Brain microvascular endothelial cell (primary cell): ENCODE results near the gene MYMK.

Experiments used
- DNase-seq: peaks from one replicate; pipeline ENCODE4 v3.0.0-alpha.2; 2020
- H3K27ac ChIP-seq: fragments of 250-450 bp; sonication (Bioruptor Pico); 2 replicates; pipeline ENCODE4 v1.5.1; 2020; ENCODE audit warnings: mild to moderate bottlenecking, moderate library complexity
- H3K27me3 ChIP-seq: fragments of 250-450 bp; sonication (Bioruptor Pico); replicated peaks from 2 replicates; pipeline ENCODE4 v1.5.1; 2020; ENCODE audit warnings: mild to moderate bottlenecking
- H3K36me3 ChIP-seq: fragments of 250-450 bp; sonication (Bioruptor Pico); replicated peaks from 2 replicates; pipeline ENCODE4 v1.5.1; 2020; ENCODE audit warnings: mild to moderate bottlenecking
- H3K4me3 ChIP-seq: 2 replicates; pipeline ENCODE4 v1.5.1; 2011; ENCODE audit warnings: low read depth, mild to moderate bottlenecking, control low read depth, low read length, moderate library complexity
- CTCF ChIP-seq: IDR thresholded peaks from 2 replicates; pipeline ENCODE4 v1.5.1; 2011; ENCODE audit warnings: low read depth, mild to moderate bottlenecking, moderate library complexity, low read length, control low read depth, inconsistent platforms; ENCODE audit errors: missing control alignments
- in situ Hi-C: cut with HindIII; loops from 2 replicates; pipeline ENCODE4 v1.10.0; 2017; ENCODE audit warnings: low sequenced_read_pairs, low pct_ligation_motif_present

The MYMK gene

GRCh38 chr9:133522073-133522910, 2.5 kb downstream of the MYMK start:
- in situ Hi-C loops = no loop called here
- Histone ChIP-seq H3K27ac (no peak overlapping the region), H3K4me3 (no peak overlapping the region), H3K27me3 (no peaks in the 10 kb centered on the region), H3K36me3 (no peaks in the 10 kb centered on the region)
- DNase-seq = no peak
- TF ChIP-seq CTCF = no peak

- no peak overlapping the region for H3K4me3 ChIP-seq
- TF ChIP-seq CTCF = no peak
- in situ Hi-C loops = no loop called here
- no peak for DNase-seq
- H3K27me3 ChIP-seq = no peaks in the 10 kb centered on the region
- H3K36me3 ChIP-seq = no peaks in the 10 kb centered on the region
- H3K27ac ChIP-seq = no peak overlapping the region
These were observed 3.4 kb downstream of the MYMK start for GRCh38 chr9:133521122-133522072.

- H3K27me3 ChIP-seq = no peaks in the 10 kb centered on the region
- no peak for DNase-seq
- no peak overlapping the region for H3K4me3 ChIP-seq
- H3K27ac ChIP-seq = no peak overlapping the region
- no peak for TF ChIP-seq CTCF
- H3K36me3 ChIP-seq = no peaks in the 10 kb centered on the region
- in situ Hi-C loops = no loop called here
These were observed 4.5 kb downstream of the MYMK start for GRCh38 chr9:133520121-133520835.

- in situ Hi-C loops = no loop called here
- Histone ChIP-seq H3K36me3 (no peaks in the 10 kb centered on the region), H3K4me3 (no peak overlapping the region), H3K27ac (no peak overlapping the region), H3K27me3 (no peaks in the 10 kb centered on the region)
- TF ChIP-seq CTCF = no peak
- no peak for DNase-seq
These were observed 5.1 kb downstream of the MYMK start for GRCh38 chr9:133519693-133520092.

- no peak overlapping the region for H3K27ac ChIP-seq
- H3K36me3 ChIP-seq = no peaks in the 10 kb centered on the region
- no peak overlapping the region for H3K4me3 ChIP-seq
- DNase-seq = no peak
- no peaks in the 10 kb centered on the region for H3K27me3 ChIP-seq
- in situ Hi-C loops = no loop called here
- TF ChIP-seq CTCF = no peak
These were observed 5.9 kb downstream of the MYMK start for GRCh38 chr9:133518706-133519449.
